ENCODE data around the gene ADH4. TPM values are rescaled to one million over a fixed set of nuclear protein-coding genes. Genes with fewer than 3 reads are reported as not detected.

ADH4 gene
- total RNA-seq, 4 donors from 2014 or later: 0.55 to 1.1 TPM; not detected in 2

DNA sequence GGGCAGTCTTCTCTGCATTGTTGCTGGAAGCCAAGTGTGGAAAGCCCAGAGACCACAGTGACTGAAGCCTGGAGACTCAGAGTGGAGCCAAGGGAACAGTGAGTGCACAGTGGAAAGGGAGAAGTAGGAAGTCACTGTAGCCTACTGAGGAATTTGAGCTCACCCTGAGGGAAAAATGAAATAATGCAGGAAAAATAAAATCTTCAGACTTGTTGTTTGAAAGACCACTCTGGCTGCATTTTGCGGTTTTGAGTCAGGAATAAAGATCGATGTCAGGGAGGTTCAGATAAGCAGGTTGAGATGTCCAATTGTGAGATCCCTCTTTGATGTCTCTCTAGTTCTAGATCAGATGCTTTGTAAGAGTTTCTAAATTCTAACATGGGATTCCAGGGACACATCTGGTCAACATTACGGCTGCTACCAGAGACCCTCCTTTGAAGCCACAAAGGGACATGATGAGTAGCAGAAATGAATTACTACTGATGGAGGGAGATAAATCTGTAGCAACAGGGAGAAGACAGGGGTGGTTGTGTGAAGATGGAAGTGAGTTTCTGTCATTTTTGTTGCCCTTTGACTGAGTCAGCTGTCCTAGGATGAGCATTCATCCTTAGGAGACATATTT is 8.4 kb downstream of the ADH4 start:
- Histone ChIP-seq H3K4me3 (no peak overlapping the region), H3K27me3 (no peaks in the 10 kb centered on the region), H3K36me3 (no peaks in the 10 kb centered on the region), H3K9me3 (no peaks in the 10 kb centered on the region), H3K27ac (no peak overlapping the region), H3K4me1 (peaks cover 0 to 7% (median 0%) of the 10 kb centered on the region in 4 donors)
- no peak for TF ChIP-seq POLR2A (IDR thresholded peaks at IDR 0.05)
- no peak for TF ChIP-seq EP300 (IDR thresholded peaks at IDR 0.05; ENCODE audit: low read depth)
- no peak for TF ChIP-seq POLR2AphosphoS5 (IDR thresholded peaks at IDR 0.05)
- no peak for TF ChIP-seq CTCF (IDR thresholded peaks at IDR 0.05)
- intact Hi-C loops (cut with DNase I; ENCODE audit: low total_unique reads): no loop called here
- 65 to 74% methylated on average over 3 of the region's 3 CpGs for WGBS, 2 donors (ENCODE audit: low coverage in 1 of 2)
- in situ Hi-C loops (cut with MboI; ENCODE audit: low pct_ligation_motif_present in 1 of 4, low pct_unique_long_range_greater_than_20kb in 1 of 4, low sequenced_read_pairs in 3 of 4): no loop called here
- no peak for DNase-seq

GRCh38 chr4:99134586-99134985 is 9.5 kb downstream of the ADH4 start:
- in situ Hi-C loops (cut with MboI; ENCODE audit: low pct_ligation_motif_present in 1 of 4, low pct_unique_long_range_greater_than_20kb in 1 of 4, low sequenced_read_pairs in 3 of 4): no loop called here

DNA sequence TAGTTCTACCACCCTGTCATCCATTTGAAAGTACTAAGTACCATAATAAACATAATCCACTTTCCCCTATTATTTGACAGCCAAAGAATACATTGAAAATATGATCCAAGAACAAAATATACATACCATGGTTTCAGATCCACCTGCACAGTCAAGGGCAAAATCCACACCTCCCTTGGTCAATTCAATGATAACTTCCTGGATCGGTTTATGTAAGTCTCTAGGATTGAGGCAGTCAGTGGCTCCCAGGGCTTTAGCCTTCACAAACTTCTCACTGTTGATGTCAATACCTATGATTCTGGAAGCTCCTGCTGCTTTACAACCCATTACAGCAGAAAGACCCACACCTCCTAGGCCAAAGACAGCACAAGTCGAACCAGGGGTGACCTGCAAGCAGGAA is 12.7 kb downstream of the ADH4 start:
- no peak overlapping the region for H3K27ac ChIP-seq
- H3K9me3 ChIP-seq: no peaks in the 10 kb centered on the region
- TF ChIP-seq POLR2AphosphoS5 (IDR thresholded peaks at IDR 0.05) (no peak), CTCF (IDR thresholded peaks at IDR 0.05) (no peak), EP300 (IDR thresholded peaks at IDR 0.05; ENCODE audit: low read depth) (no peak), POLR2A (IDR thresholded peaks at IDR 0.05) (no peak)
- 43 to 100% methylated on average over 1 to 2 of the region's 2 CpGs for whole genome bisulfite sequencing, 2 donors (ENCODE audit: low coverage in 1 of 2)
- H3K4me1 ChIP-seq: peaks cover 0 to 7% (median 0%) of the 10 kb centered on the region in 4 donors
- no peaks in the 10 kb centered on the region for H3K36me3 ChIP-seq
- in situ Hi-C loops (cut with MboI; ENCODE audit: low pct_ligation_motif_present in 1 of 4, low pct_unique_long_range_greater_than_20kb in 1 of 4, low sequenced_read_pairs in 3 of 4) (no loop called here), intact Hi-C loops (cut with DNase I; ENCODE audit: low total_unique reads) (no loop called here)
- H3K27me3 ChIP-seq: no peaks in the 10 kb centered on the region
- no peak overlapping the region for H3K4me3 ChIP-seq
- no peak for DNase-seq

More at GRCh38 chr4:99134586-99134985, 9.5 kb downstream of the ADH4 start:
- Histone ChIP-seq H3K27me3 (no peaks in the 10 kb centered on the region), H3K36me3 (no peaks in the 10 kb centered on the region), H3K4me3 (no peak overlapping the region), H3K4me1 (peaks cover 0 to 7% (median 0%) of the 10 kb centered on the region in 4 donors), H3K27ac (no peak overlapping the region), H3K9me3 (no peaks in the 10 kb centered on the region)
- TF ChIP-seq EP300 (IDR thresholded peaks at IDR 0.05; ENCODE audit: low read depth) (no peak), CTCF (IDR thresholded peaks at IDR 0.05) (no peak), POLR2A (IDR thresholded peaks at IDR 0.05) (no peak), POLR2AphosphoS5 (IDR thresholded peaks at IDR 0.05) (no peak)
- DNase-seq: no peak
- intact Hi-C loops (cut with DNase I; ENCODE audit: low total_unique reads): no loop called here
- 82 to 87% methylated on average over 3 of the region's 3 CpGs for WGBS, 2 donors (ENCODE audit: low coverage in 1 of 2)

GRCh38 chr4:99126376-99126775 is 17.7 kb downstream of the ADH4 start:
- WGBS, 2 donors (ENCODE audit: low coverage in 1 of 2): 75 to 78% methylated on average over 1 of the region's 1 CpG
- TF ChIP-seq POLR2AphosphoS5 (IDR thresholded peaks at IDR 0.05): no peak
- TF ChIP-seq CTCF (IDR thresholded peaks at IDR 0.05): no peak
- no peak for TF ChIP-seq POLR2A (IDR thresholded peaks at IDR 0.05)
- TF ChIP-seq EP300 (IDR thresholded peaks at IDR 0.05; ENCODE audit: low read depth): no peak
- intact Hi-C loops (cut with DNase I; ENCODE audit: low total_unique reads): no loop called here
- no peaks in the 10 kb centered on the region for H3K9me3 ChIP-seq
- no peak overlapping the region for H3K27ac ChIP-seq
- no peak for DNase-seq
- no peaks in the 10 kb centered on the region for H3K36me3 ChIP-seq
- H3K4me3 ChIP-seq: no peak overlapping the region
- peaks cover 0 to 3% (median 0%) of the 10 kb centered on the region in 4 donors for H3K4me1 ChIP-seq
- H3K27me3 ChIP-seq: no peaks in the 10 kb centered on the region
- in situ Hi-C loops (cut with MboI; ENCODE audit: low pct_ligation_motif_present in 1 of 4, low pct_unique_long_range_greater_than_20kb in 1 of 4, low sequenced_read_pairs in 3 of 4): loop anchor here in 1 of 4 donors (10.0 kb wide), 1 partner anchor 278 kb away; no protein-coding TSS in a partner anchor
